Kasumi-1 (cell line): ENCODE results near the gene DGKG.

Experiments used
- DNase-seq, 2 experiments: peaks; one replicate each; lab custom pipeline; 2025; lab: John Stamatoyannopoulos, UW

Gene DGKG

GRCh38 chr3:186361762-186362536, at the start of gene DGKG:
Gene DGKG (minus strand): TSS chr3:186362234. CDS start chr3:186320459, 41,775 bp downstream.
- DNase-seq = peak; percentile 78 to 89

GRCh38 chr3:186411089-186411488, 49.1 kb upstream of the DGKG start:
- DNase-seq = no peak

- DNase-seq = no peak
Measured at GRCh38 chr3:186406669-186407635, 44.9 kb upstream of the DGKG start.

- DNase-seq = no peak
Measured at GRCh38 chr3:186401556-186401955, 39.5 kb upstream of the DGKG start.

GRCh38 chr3:186400662-186401061, 38.6 kb upstream of the DGKG start:
- no peak for DNase-seq

GRCh38 chr3:186400026-186400425, 38.0 kb upstream of the DGKG start:
- no peak for DNase-seq

GRCh38 chr3:186394566-186395217, 32.7 kb upstream of the DGKG start:
- no peak for DNase-seq

- DNase-seq = no peak
Measured at GRCh38 chr3:186386883-186387560, 25.0 kb upstream of the DGKG start.

GRCh38 chr3:186385856-186386602, 24.0 kb upstream of the DGKG start:
- no peak for DNase-seq

- no peak for DNase-seq
Measured at GRCh38 chr3:186383026-186383993, 21.3 kb upstream of the DGKG start.

- DNase-seq = no peak
Measured at GRCh38 chr3:186382217-186382885, 20.3 kb upstream of the DGKG start.

GRCh38 chr3:186381424-186382216, 19.6 kb upstream of the DGKG start:
- no peak for DNase-seq

GRCh38 chr3:186380622-186381380, 18.8 kb upstream of the DGKG start:
- DNase-seq = no peak

- DNase-seq = no peak
Measured at GRCh38 chr3:186375443-186375842, 13.4 kb upstream of the DGKG start.

- peak; percentile 12 to 19 for DNase-seq
Measured at GRCh38 chr3:186374376-186374775, 12.3 kb upstream of the DGKG start.

- DNase-seq = no peak
Measured at GRCh38 chr3:186369217-186369616, 7.2 kb upstream of the DGKG start.

GRCh38 chr3:186368717-186369116, 6.7 kb upstream of the DGKG start:
- no peak for DNase-seq

GRCh38 chr3:186368176-186368575, 6.1 kb upstream of the DGKG start:
- DNase-seq = peak; percentile 41 to 79
